Endothelial cell of umbilical vein (primary cell): Measurements from ENCODE around the gene UBL5. TPM values are rescaled to one million over a fixed set of nuclear protein-coding genes. Genes with fewer than 3 reads are reported as not detected.

Experiments used
- BruUV-seq: library from RNA; stranded (reverse); fragments of 400-500 nt; replicated peaks from 2 replicates; lab custom pipeline; 2021; lab: Mats Ljungman, UMichigan
- CTCF ChIA-PET: fragments of 300-600, 350-600 bp; sonication (Branson Sonifier 250); formaldehyde crosslinking; loops from one replicate; lab custom pipeline; 2021; ENCODE audit warnings: antibody characterized with exemption, inconsistent platforms; lab: Charles Lee
- POLR2A ChIA-PET: fragments of 300-600, 350-600 bp; sonication (Branson Sonifier 250); formaldehyde crosslinking; loops from one replicate; lab custom pipeline; 2021; ENCODE audit warnings: antibody characterized with exemption, inconsistent platforms; lab: Charles Lee
- DNase-seq: peaks from one replicate; pipeline ENCODE4 v3.0.0-alpha.2; 2011; ENCODE audit warnings: low read depth, low spot score
- FAIRE-seq: peaks from 2 replicates; lab custom pipeline; 2011; peaks lifted over from hg19 to GRCh38; lab: Jason Lieb, UNC
- H2AFZ ChIP-seq: 2 replicates; pipeline ENCODE4 v1.6.0; 2012; ENCODE audit warnings: low read depth, low read length, control low read depth, inconsistent platforms
- H3K27ac ChIP-seq: 2 replicates; pipeline ENCODE4 v1.5.1; 2011; ENCODE audit warnings: low read depth, mild to moderate bottlenecking, control low read depth, low read length, moderate library complexity; ENCODE audit not compliant: insufficient read depth
- H3K27me3 ChIP-seq, 2 experiments: 2 replicates each; pipeline versions ENCODE4 v1.6.0 to v1.6.1; 2011; ENCODE audit warnings: low read length in 2 of 2, mixed read lengths in 1 of 2; ENCODE audit not compliant: control insufficient read depth in 2 of 2, insufficient read depth in 2 of 2
- H3K36me3 ChIP-seq, 2 experiments: 2 replicates in 1 of 2; 3 replicates in 1 of 2; pipeline ENCODE4 v1.5.1; 2011; ENCODE audit warnings: low read length in 2 of 2, mild to moderate bottlenecking in 1 of 2, moderate library complexity in 1 of 2; ENCODE audit not compliant: control insufficient read depth in 2 of 2, insufficient read depth in 2 of 2; ENCODE audit errors: extremely low read depth in 1 of 2
- H3K4me1 ChIP-seq: 3 replicates; pipeline ENCODE4 v1.5.1; 2011; ENCODE audit warnings: mild to moderate bottlenecking, low read length; ENCODE audit not compliant: control insufficient read depth, insufficient read depth; ENCODE audit errors: extremely low read depth
- H3K4me2 ChIP-seq: 2 replicates; pipeline ENCODE4 v1.6.1; 2011; ENCODE audit warnings: low read length, control low read depth, mixed read lengths; ENCODE audit not compliant: insufficient read depth
- H3K4me3 ChIP-seq, 3 experiments: fragments of 200-600 bp in 1 of 3; sonication (generic), shearing (Covaris generic) in 1 of 3; replicated peaks in 1 of 3; 2 replicates each; pipeline ENCODE4 v1.5.1; 2011 to 2016; ENCODE audit warnings: control low read depth in 3 of 3, low read length in 3 of 3, mild to moderate bottlenecking in 2 of 3, inconsistent platforms in 1 of 3, low read depth in 1 of 3, moderate library complexity in 1 of 3; ENCODE audit not compliant: insufficient read depth in 1 of 3
- H3K79me2 ChIP-seq: 2 replicates; pipeline ENCODE4 v1.6.0; 2012; ENCODE audit warnings: low read length, inconsistent platforms; ENCODE audit not compliant: control insufficient read depth, insufficient read depth
- H3K9ac ChIP-seq: replicated peaks from 2 replicates; pipeline ENCODE3; 2011; ENCODE audit warnings: low read length, control low read depth; ENCODE audit not compliant: insufficient read depth; ENCODE audit errors: extremely low read depth
- H3K9me1 ChIP-seq: replicated peaks from 3 replicates; pipeline ENCODE4 v1.6.0; 2011; ENCODE audit warnings: mild to moderate bottlenecking, low read length; ENCODE audit not compliant: control insufficient read depth, insufficient read depth; ENCODE audit errors: extremely low read depth
- H3K9me3 ChIP-seq: replicated peaks from 2 replicates; pipeline ENCODE4 v1.5.1; 2012; ENCODE audit warnings: low read length, inconsistent platforms; ENCODE audit not compliant: control insufficient read depth, insufficient read depth
- H4K20me1 ChIP-seq: replicated peaks from 2 replicates; pipeline ENCODE3; 2011; ENCODE audit warnings: mild to moderate bottlenecking, low read length; ENCODE audit not compliant: control insufficient read depth, insufficient read depth; ENCODE audit errors: extremely low read depth
- CTCF ChIP-seq, 2 donors: IDR thresholded peaks; 1 replicate in 1 of 2; 2 replicates in 1 of 2; pipeline ENCODE4 v1.5.1; 2011; ENCODE audit warnings: low read length in 2 of 2, mild to moderate bottlenecking in 2 of 2, moderate library complexity in 2 of 2, control low read depth in 1 of 2, inconsistent platforms in 1 of 2, low read depth in 1 of 2; ENCODE audit not compliant: insufficient read depth in 1 of 2; ENCODE audit errors: extremely low read depth in 1 of 2
- EZH2 ChIP-seq: IDR thresholded peaks from 2 replicates; pipeline ENCODE4 v1.6.1; 2012; ENCODE audit warnings: borderline replicate concordance, low read depth, mild to moderate bottlenecking, moderate library complexity, low read length, inconsistent platforms; ENCODE audit not compliant: severe bottlenecking
- FOS ChIP-seq: IDR thresholded peaks from 2 replicates; pipeline ENCODE4 v1.6.1; 2011; ENCODE audit warnings: mild to moderate bottlenecking, low read length, moderate library complexity, borderline replicate concordance; ENCODE audit not compliant: insufficient read depth
- JUN ChIP-seq: IDR thresholded peaks from 2 replicates; pipeline ENCODE4 v1.6.1; 2011; ENCODE audit warnings: borderline replicate concordance, low read depth; ENCODE audit not compliant: insufficient read length, insufficient read depth
- POLR2A ChIP-seq: IDR thresholded peaks from 2 replicates; pipeline ENCODE4 v1.6.1; 2012; ENCODE audit warnings: low read depth, mild to moderate bottlenecking, control low read depth, low read length
- dilution Hi-C: fragments of 300-500 bp; cut with MboI; formaldehyde crosslinking; loops from one replicate; pipeline ENCODE4 v1.15.0; 2019; ENCODE audit warnings: low sequenced_read_pairs; ENCODE audit not compliant: extremely low pct_ligation_motif_present
- intact Hi-C: fragments of 100-400 bp; cut with micrococcal nuclease; formaldehyde crosslinking; loops from one replicate; pipeline ENCODE4 v1.10.0; 2022
- polyA plus RNA-seq, 4 experiments: library from polyadenylated mRNA; depleted of rRNA in 3 of 4; stranded (reverse) in 3 of 4; unstranded in 1 of 4; fragments of >200 nt; gene quantifications; 2 replicates each; pipeline versions ENCODE4 v1.2.1 to v1.2.3, GENCODE V29; 2011 to 2012; ENCODE audit warnings: missing spikeins in 1 of 4
- total RNA-seq: library from RNA; stranded (reverse); gene quantifications from 2 replicates; pipeline ENCODE4 v1.2.3, GENCODE V29; 2021
- TF ChIP-seq, protein P1 (sequence below): IDR thresholded peaks from 2 replicates; pipeline ENCODE4 v1.6.1; 2011; ENCODE audit not compliant: insufficient read depth, insufficient read length

The UBL5 gene
- total and polyA plus RNA-seq, 2 donors (not counting 3 experiments of a cell fraction or from before 2014, with no cell fraction given), result 351 to 1,226 TPM

GRCh38 chr19:9799162-9799561, 28.6 kb upstream of the UBL5 start:
- no peak overlapping the region for H2AFZ ChIP-seq
- no peak overlapping the region for H3K27ac ChIP-seq
- DNase-seq (no peak), FAIRE-seq (no peak)
- H3K4me3 ChIP-seq, result no peak overlapping the region
- ChIA-PET POLR2A (no interaction called here), CTCF (interaction anchor here (0.9 to 2.0 kb wide), 5 partner anchors 36 to 594 kb away, joined by 3 to 17 read pairs (median 4); partner anchors contain the start of gene PIN1)
- dilution Hi-C loops (loop anchor here (10.0 kb wide), 1 partner anchor 174 kb away; the partner anchor contains the start of gene ZNF561), intact Hi-C loops (no loop called here)
- H3K79me2 ChIP-seq, result no peaks in the 10 kb centered on the region
- H3K9me3 ChIP-seq, result no peaks in the 10 kb centered on the region
- no peaks in the 10 kb centered on the region for H3K4me1 ChIP-seq
- TF ChIP-seq POLR2A (no peak), FOS (no peak), EZH2 (no peak), CTCF (IDR thresholded peaks at IDR 0.05; ENCODE audit: extremely low read depth in 1 of 2, insufficient read depth in 1 of 2, low read depth in 1 of 2, low read length in 2 of 2) (no peak), JUN (no peak)
- TF ChIP-seq, protein P1, sequence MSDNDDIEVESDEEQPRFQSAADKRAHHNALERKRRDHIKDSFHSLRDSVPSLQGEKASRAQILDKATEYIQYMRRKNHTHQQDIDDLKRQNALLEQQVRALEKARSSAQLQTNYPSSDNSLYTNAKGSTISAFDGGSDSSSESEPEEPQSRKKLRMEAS, result no peak
- no peaks in the 10 kb centered on the region for H3K36me3 ChIP-seq
- no peaks in the 10 kb centered on the region for H3K27me3 ChIP-seq
- no peaks in the 10 kb centered on the region for H4K20me1 ChIP-seq
- H3K9me1 ChIP-seq, result no peaks in the 10 kb centered on the region
- no peak overlapping the region for H3K4me2 ChIP-seq
- H3K9ac ChIP-seq, result no peak overlapping the region
- BruUV-seq, result no TSS peak
